ENCODE results near the gene SH3PXD2A.

Gene SH3PXD2A

DNA sequence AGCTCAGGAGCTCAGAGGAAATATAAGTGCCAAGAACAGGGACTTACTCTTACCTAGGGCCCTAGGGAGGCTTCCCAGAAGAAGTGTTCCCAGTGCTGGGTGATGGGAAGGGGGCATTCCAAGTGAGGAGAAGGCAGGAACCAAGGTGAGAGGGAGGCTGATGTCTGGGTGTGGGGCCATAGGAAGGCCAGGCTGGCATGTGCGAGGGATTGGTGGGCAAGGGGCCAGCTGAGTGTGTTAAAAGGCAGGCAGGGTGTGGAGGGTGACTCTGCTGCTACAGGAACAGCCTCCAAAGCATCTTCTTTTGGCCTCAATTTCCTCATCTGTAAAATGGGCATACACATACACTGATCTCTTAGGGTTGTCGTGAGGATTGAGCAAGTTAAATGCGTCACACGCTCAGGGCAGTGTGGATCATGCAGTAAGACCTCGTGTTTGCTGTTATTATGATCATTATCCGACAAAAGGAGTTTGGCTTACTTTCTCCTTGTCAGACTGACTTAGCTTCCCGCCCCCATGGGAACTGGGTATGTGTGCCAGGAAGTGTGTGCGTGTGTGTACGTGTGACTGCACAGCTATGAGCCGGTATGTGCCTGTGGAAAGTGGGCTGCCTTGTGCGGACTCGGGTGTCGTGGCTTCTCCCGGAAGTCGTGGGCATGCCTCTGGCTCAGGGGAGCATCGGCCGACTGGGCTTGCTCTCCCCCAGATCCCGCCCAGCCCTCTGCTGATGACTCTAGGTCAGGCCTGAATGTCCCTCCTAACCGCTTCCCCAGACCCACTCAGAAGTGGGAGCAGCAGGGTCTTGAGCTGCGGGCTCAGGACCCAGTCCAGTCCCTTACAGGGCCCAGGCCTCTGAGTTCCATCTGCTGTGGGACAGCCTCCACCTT is 302.3 kb downstream of the SH3PXD2A start:
- no peak for DNase-seq

DNA sequence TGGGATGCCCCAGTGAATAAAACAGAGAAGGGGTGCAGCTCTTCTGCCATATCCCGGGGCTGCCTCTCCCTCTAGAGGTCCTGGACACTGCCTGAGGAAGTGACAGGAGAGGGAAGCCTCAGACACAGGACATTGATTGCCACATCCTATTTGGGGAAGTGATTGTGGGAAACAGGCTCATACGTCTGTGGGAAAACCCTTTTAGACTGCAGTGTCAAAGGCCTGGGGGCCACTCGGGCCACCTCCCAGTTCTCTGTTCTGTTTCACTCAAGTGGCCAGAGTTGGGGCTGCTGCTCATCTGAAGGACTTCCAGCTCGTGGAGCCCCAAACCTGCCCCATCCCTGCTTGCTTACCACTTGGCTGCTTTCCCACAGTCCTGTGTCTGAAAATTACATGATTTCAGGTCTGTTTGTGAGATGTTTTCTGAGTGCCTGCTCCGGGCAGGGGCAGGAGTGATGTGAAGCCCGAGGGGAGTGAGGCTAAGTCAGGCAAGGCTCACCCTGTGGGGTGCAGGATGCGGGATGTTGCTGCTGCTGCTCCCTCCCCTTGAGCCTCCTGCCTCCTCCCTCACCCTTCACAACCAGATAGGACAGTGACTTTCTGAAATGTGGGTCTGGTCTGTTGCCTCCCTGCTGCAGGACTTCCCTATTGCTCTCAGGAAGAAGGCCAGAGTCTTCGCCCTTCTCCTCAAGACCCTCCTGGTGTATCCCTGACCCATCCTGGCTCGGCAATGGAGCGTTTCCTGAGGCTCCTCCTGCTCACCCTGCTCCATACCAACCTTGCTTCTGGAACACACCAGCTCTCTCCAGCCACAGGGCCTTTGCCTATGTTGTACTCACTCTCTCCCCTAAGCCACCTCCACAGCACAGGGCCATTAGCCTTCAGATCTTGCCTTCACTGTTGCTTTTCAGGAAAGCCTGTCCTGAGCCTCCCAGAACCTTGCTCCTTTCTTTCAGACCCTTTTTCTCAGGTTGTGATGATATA is 303.5 kb downstream of the SH3PXD2A start:
- DNase-seq: no peak

DNA sequence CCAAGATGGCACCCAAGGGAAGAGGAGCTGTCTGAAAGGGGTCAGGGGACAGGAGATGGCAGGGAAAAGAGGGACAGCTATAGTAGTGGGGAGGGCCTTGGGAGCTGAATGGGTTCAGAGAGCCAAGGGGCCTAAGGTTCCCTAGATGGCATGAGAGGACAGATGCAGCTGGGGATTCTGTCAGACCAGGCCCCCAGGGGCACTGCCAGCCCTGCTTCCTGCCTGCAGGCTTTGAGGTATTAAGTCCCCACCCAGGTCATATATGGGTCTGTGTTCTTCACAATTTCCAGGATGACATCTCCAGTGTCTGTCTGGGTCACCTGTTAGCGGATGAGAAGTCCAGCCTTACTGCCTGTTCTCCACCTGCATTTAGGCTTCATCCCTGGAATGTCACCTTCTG is 305.1 kb downstream of the SH3PXD2A start:
- DNase-seq: no peak

DNA sequence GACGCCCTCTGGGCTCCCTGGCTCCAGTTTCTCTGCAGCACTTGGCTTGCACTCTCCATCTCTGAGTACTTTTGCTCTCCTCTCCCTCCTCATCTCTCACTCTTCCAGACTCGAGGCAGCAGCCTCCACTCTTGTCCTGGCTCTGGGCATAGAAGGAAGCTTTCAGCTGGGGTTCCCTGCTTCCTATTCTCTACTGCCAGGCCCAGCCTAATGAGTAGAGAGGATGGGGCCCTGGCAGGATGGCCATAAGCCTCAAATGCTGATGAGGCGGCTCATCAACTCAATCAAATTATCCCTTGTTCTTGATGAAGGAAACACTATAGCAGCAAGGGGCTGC is 306.1 kb downstream of the SH3PXD2A start:
- no peak for DNase-seq

DNA sequence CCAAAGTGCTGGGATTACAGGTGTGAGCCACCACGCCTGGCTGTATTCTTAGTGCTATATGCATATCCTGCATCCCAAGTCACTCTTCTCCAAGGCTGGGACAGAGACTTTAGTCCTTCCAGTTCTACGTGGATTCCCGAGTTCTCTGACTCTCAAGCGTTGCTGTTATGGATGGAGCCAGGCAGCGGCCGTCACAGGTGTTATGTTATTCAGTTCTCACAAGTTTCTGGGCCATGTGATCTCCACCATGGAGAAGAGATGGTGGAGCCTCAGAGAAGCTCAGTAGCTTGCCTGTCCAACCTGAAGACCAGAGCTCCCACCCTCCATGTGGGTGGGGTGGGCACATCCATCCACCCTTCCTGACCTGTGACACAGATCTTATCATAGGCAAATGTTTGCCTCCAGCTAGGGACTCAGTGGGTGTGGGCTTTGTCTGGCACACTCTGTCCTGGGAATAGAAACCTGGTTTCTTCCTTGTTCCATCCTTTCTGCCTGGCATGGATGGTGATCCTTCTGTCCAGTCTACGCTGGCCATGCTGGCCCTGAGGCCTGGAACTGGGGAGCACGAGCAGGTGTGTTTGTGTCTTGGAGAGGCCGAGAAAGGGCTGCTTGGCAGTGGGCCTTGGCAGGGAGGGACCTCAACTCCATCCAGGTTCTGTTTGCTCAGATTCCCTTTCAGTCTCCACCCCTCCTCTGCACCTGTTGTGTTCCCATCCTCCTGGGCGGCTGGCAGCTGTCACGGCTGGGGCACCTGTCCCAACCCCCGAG is 306.6 kb downstream of the SH3PXD2A start:
- DNase-seq: no peak

DNA sequence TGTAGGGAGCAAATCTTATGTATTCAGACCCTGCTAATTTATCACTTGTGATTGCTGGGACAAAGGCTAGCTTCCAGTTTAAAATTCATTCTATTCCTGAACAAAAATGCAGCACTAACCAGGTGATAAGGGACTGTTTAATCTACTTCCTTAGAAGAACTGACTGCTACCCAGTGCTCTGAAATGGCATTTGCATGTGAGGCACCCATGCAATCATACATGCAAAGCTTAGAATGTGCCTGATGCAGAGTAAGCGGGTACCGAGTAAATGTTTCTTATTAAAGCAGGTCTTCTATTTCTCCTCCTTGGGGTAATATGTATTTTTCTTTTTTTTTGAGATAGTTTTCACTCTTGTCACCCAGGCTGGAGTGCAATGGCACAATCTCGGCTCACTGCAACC is 307.4 kb downstream of the SH3PXD2A start:
- DNase-seq: no peak

DNA sequence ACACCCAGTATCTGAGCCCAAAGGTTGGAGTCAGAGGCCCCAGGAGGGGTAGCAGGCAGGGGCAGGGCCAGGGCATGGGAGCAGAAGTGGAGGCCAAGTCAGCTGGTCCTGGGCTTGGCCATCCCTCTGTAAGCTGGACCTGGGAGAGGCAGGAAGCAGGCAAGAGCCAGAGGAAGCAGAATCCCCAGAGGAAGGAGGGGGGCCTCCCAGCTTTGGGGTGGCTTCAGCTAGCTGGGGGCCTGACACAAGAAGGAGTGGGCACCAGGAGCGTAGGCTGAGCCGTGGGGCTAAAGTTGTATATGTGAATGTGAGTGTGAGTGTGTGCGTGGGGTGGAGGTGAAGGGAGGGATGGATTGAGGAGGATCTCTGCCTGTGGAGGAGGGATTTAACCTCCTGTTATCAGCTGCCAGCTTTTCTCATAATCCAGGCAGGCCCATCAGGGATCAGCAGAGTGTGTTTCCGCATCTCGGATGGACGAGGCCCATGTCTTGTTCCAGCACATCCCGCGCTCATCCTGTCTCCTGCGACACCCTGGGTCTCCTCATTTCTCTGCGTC is 307.9 kb downstream of the SH3PXD2A start:
- no peak for DNase-seq

DNA sequence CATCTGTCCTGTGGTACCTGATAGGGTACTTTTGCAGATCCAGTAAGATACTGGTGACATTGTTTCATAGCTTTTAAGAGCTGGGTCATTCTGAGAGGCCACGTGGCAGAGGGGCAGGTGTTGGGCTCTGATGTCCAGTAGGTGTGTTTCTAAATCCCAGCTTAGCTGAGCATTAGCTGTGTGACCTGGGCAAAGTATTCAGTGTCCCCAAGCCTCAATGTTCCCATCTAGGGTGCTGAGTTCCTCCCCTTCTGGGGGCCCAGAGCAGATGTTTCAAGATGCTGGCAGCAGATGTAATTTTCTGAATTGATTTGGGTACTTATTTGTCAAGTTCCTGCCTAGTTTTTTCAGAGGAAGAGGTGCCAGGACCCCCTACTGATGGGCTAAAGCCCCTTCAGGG is 309.0 kb downstream of the SH3PXD2A start:
- DNase-seq: no peak

DNA sequence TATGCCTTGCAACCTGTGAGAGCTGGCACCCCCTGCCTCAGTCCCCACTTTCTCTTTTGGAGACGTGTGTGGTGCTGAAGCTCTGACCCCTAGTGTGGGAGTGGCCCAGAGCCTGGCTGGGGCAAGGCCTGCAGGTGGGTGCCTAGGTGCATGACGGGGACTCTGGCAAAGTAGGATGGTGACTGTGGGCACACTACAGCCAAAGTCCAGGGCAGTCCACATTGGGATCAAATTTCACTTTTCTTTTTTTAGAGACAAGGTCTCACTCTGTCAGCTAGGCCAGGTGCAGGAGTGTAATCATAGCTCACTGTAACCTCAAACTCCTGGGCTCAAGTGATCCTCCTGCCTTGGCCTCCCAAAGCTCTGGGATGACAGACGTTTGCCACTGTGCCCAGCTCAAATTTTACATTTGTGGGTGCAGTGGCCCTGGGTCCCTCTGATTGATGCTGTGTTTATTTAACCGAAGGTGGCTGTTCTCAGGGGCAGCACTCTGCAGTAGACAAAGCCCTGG is 309.6 kb downstream of the SH3PXD2A start:
- DNase-seq: no peak

DNA sequence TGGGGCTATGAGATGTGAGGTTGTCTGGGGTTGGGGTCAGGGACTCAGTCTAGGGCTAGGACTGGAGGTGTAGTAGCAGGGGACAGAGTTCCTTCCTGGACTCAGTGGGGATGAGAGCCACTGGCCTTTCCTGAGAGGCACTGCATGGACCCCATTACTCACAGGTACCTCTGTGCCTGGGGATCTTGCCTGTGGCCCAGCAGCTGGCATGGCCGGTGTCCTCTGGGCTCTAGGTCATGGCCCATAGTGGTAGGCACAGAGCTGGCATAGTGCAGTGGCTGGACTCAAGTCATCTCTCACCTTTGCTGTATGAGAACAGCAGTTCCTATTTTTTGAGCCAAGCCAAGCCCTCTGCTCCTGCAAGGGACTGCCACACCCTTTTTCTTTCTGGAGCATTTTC is 310.0 kb downstream of the SH3PXD2A start:
- DNase-seq: no peak

DNA sequence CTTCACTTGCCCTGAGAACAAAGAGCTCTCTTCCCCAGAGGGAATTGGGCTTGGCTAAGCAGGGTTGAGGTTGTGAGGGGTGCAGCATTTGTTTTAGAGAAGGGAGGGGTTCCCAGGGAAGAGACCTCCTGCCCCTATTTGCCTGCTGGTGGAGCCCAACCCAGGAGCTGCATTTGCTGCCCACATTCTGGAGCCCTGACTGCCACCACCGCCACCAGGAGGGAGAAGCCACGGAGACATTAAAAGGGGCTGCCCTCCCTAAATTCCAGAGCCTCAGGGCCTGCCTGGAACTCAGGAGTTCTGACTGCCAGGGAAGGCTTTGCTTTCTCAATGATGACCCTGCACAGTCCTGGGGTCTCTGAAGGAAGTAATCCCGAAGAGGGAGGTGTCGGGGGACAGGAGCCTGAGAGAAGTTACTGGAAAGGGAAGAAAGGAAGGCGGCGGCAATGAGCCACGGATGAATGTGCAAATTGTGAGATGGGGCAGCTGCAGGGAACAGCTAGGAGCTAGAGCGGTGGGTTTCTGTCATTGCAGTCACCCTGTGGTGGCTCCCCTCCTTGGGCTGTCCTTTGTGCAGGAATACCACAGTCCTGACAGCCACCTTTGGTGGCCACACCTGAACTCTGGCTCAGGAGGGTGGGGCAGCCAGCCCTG is 310.6 kb downstream of the SH3PXD2A start:
- no peak for DNase-seq

All from NCI-H1048 (cell line).